Thyroid gland (tissue), 4 donors: ENCODE data around the gene CYTH1. TPM values are rescaled to one million over a fixed set of nuclear protein-coding genes. Genes with fewer than 3 reads are reported as not detected.

Experiments
- DNase-seq, 2 donors: peaks; one replicate each; pipeline ENCODE4 v3.0.0-alpha.2; 2019
- H3K27ac ChIP-seq, 3 donors: fragments of 200-600 bp; sonication (generic); 1 replicate in 2 of 3; 2 replicates in 1 of 3; pipeline ENCODE4 v1.5.1; 2016 to 2019; ENCODE audit warnings: mild to moderate bottlenecking in 1 of 3, moderate library complexity in 1 of 3
- H3K27me3 ChIP-seq: fragments of 200-600 bp; sonication (generic); one replicate; pipeline ENCODE4 v1.5.1; 2019
- H3K36me3 ChIP-seq, 2 donors: fragments of 200-600 bp; sonication (generic); one replicate each; pipeline ENCODE4 v1.5.1; 2016 to 2019
- H3K4me1 ChIP-seq, 2 donors: fragments of 200-600 bp; sonication (generic); one replicate each; pipeline ENCODE4 v1.5.1; 2017 to 2019
- H3K4me3 ChIP-seq, 3 donors: fragments of 200-600 bp; sonication (generic); replicated peaks in 1 of 3; 1 replicate in 2 of 3; 2 replicates in 1 of 3; pipeline ENCODE4 v1.5.1; 2016; ENCODE audit warnings: mild to moderate bottlenecking in 1 of 3
- H3K9me3 ChIP-seq: fragments of 200-600 bp; sonication (generic); one replicate; pipeline ENCODE4 v1.5.1; 2017
- CTCF ChIP-seq, 6 experiments: fragments of 200-600 bp in 3 of 6; fragments of 450-650 bp in 3 of 6; sonication (generic) in 3 of 6; IDR thresholded peaks; one replicate each; pipeline ENCODE4 v1.5.1; 2016 to 2019; ENCODE audit warnings: antibody characterized with exemption in 6 of 6, mild to moderate bottlenecking in 2 of 6, inconsistent platforms in 1 of 6, moderate library complexity in 1 of 6
- POLR2A ChIP-seq, 2 donors: fragments of 450-650 bp; IDR thresholded peaks; one replicate each; pipeline ENCODE4 v1.6.1; 2017; ENCODE audit warnings: antibody characterized with exemption in 2 of 2, mild to moderate bottlenecking in 2 of 2, moderate library complexity in 1 of 2
- WGBS, 2 donors: methylation state at CpG; one replicate each; pipeline ENCODE4 v1.1.5; 2017; 5-methylcytosine and 5-hydroxymethylcytosine counted together
- intact Hi-C: fragments of 100-400 bp; cut with DNase I; formaldehyde crosslinking; loops from one replicate; pipeline ENCODE4 v1.15.1; 2023
- total RNA-seq, 4 donors: library from RNA; depleted of rRNA; stranded (reverse); fragments of >200 nt; gene quantifications; one replicate each; pipeline ENCODE4 v1.2.3, GENCODE V29; 2016

Gene CYTH1
- total RNA-seq, 4 donors from 2014 or later, result 69.0 to 94.5 (median 75.7) TPM

GRCh38 chr17:78802008-78802407, 19.9 kb upstream of the CYTH1 start:
- Histone ChIP-seq H3K27me3 (no peaks in the 10 kb centered on the region), H3K4me3 (no peak overlapping the region), H3K27ac (no peak overlapping the region), H3K4me1 (no peaks in the 10 kb centered on the region), H3K36me3 (peaks cover 56 to 68% of the 10 kb centered on the region in 2 donors), H3K9me3 (no peaks in the 10 kb centered on the region)
- no peak for DNase-seq
- WGBS, 2 donors, result 88 to 90% methylated on average over 16 to 28 of the region's 30 CpGs
- intact Hi-C loops, result no loop called here
- no peak for TF ChIP-seq CTCF (IDR thresholded peaks at IDR 0.05)
- no peak for TF ChIP-seq POLR2A (IDR thresholded peaks at IDR 0.05)

GRCh38 chr17:78800132-78800931, 18.3 kb upstream of the CYTH1 start:
- peaks cover 55 to 64% of the 10 kb centered on the region in 2 donors for H3K36me3 ChIP-seq
- 87 to 90% methylated on average over 17 to 18 of the region's 18 CpGs for WGBS, 2 donors
- TF ChIP-seq POLR2A (IDR thresholded peaks at IDR 0.05), result no peak
- TF ChIP-seq CTCF (IDR thresholded peaks at IDR 0.05), result no peak

GRCh38 chr17:78798695-78799559, 16.9 kb upstream of the CYTH1 start:
- 85 to 87% methylated on average over 33 of the region's 33 CpGs for WGBS, 2 donors
- intact Hi-C loops, result loop anchor here (5.0 kb wide), 1 partner anchor 307 kb away; no protein-coding TSS in a partner anchor
- TF ChIP-seq CTCF (IDR thresholded peaks at IDR 0.05), result peak in 4 of 6 experiments; percentile 3 to 39 (median 36)
- no peak for TF ChIP-seq POLR2A (IDR thresholded peaks at IDR 0.05)
- Histone ChIP-seq H3K9me3 (no peaks in the 10 kb centered on the region), H3K27me3 (no peaks in the 10 kb centered on the region), H3K4me3 (no peak overlapping the region), H3K36me3 (peaks cover 61 to 62% of the 10 kb centered on the region in 2 donors), H3K4me1 (no peaks in the 10 kb centered on the region), H3K27ac (no peak overlapping the region)
- no peak for DNase-seq

More at GRCh38 chr17:78800132-78800931, 18.3 kb upstream of the CYTH1 start:
- intact Hi-C loops, result no loop called here
- no peaks in the 10 kb centered on the region for H3K9me3 ChIP-seq
- no peaks in the 10 kb centered on the region for H3K27me3 ChIP-seq
- no peak for DNase-seq
- H3K27ac ChIP-seq, result no peak overlapping the region
- no peak overlapping the region for H3K4me3 ChIP-seq
- H3K4me1 ChIP-seq, result no peaks in the 10 kb centered on the region

- H3K4me1 ChIP-seq, result no peaks in the 10 kb centered on the region
- intact Hi-C loops, result loop anchor here (5.0 kb wide), 1 partner anchor 306 kb away; no protein-coding TSS in a partner anchor
- DNase-seq, result no peak
- H3K9me3 ChIP-seq, result no peaks in the 10 kb centered on the region
- no peak overlapping the region for H3K4me3 ChIP-seq
- no peak overlapping the region for H3K27ac ChIP-seq
- no peak for TF ChIP-seq CTCF (IDR thresholded peaks at IDR 0.05)
- TF ChIP-seq POLR2A (IDR thresholded peaks at IDR 0.05), result no peak
- 89 to 93% methylated on average over 22 to 28 of the region's 28 CpGs for WGBS, 2 donors
- no peaks in the 10 kb centered on the region for H3K27me3 ChIP-seq
- peaks cover 54% of the 10 kb centered on the region in 2 donors for H3K36me3 ChIP-seq
Measured at GRCh38 chr17:78797691-78798585, 15.9 kb upstream of the CYTH1 start.
